Right lung (tissue), 5 donors: ENCODE results near the gene POLR2F. TPM values are rescaled to one million over a fixed set of nuclear protein-coding genes. Genes with fewer than 3 reads are reported as not detected.
"Not testable (repeated sequence)": the region's sequence is repeated elsewhere in the genome, so short reads cannot be mapped to it uniquely, and the experiment has no call there.

Experiments
- DNase-seq, 2 donors: peaks; one replicate each; pipeline ENCODE4 v3.0.0-alpha.2; 2013
- polyA plus RNA-seq, 5 donors: library from polyadenylated mRNA; unstranded; fragments of 120-200 nt; gene quantifications; one replicate each; pipeline versions ENCODE4 v1.2.1 to v1.2.3, GENCODE V29; 2013; ENCODE audit warnings: inconsistent platforms in 1 of 5, low replicate concordance in 1 of 5; ENCODE audit not compliant: insufficient read length in 5 of 5, insufficient read depth in 1 of 5

The POLR2F gene
- polyA plus RNA-seq, 5 donors, result 46.9 to 84.3 (median 53.9) TPM

- DNase-seq, result no peak
Measured at GRCh38 chr22:37951305-37951704, 2.2 kb upstream of the POLR2F start.

- not testable (repeated sequence) for DNase-seq
Measured at GRCh38 chr22:37952629-37953028, 870 bp upstream of the POLR2F start.

DNA sequence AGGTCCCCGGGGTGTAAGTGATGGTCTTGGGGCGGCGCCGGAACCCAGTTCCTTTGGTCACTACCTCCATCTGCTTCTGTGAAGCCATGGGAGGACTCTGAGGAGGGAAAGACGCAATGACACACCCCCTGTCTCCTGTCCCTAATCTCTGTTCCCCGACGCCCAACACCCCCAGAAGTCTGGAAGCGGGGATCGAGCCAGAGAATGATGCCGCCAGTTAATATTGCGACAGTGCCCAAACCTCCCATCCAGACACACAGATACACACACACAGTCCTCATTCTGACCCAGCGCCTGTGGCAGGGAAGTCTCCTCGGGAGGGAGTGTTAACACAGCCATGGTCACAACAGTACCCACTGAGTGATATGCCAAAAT is 450 bp upstream of the POLR2F start:
- no peak for DNase-seq

DNA sequence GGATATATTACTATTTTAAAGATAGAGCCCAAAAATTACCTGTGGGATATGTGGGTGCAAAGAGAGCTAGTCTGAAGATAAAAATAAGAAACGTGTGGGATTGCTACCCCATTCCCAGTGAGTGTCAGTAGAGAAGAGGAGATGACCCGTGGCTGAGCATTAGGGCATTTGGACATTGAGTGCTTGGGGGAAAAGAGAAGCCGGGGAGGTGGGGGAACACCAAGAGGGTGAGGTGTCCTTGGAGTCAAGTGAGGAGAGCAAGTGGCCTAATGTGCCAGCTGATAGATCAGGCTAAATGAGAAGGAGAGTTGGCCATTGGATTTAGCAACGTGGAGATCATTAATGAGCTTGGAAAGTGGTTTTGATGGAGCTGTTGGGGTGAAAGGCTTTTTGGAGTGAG is 1.2 kb downstream of the POLR2F start:
- no peak for DNase-seq

GRCh38 chr22:37955825-37956397 is 2.4 kb downstream of the POLR2F start:
- not testable (repeated sequence) for DNase-seq

DNA sequence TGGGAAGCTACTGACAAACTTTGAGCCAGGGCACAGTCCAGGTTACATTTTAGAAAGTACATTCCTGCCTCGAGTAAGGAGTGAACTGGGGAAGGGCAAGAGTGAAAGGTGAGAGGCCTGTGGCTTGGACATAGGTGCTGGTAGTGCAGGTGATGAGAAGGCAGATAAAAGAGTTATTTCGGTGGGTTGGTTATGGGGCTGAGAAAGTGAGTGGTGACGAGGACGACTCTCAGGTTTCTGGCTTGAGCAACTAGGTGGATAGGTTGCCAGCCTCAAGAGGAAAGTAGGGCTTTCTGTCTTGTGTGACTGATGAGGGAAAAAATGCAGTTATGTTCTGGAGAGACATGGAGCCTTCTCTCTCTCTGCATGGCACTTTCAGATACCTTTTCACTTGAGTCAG is 3.7 kb downstream of the POLR2F start:
- no peak for DNase-seq

DNA sequence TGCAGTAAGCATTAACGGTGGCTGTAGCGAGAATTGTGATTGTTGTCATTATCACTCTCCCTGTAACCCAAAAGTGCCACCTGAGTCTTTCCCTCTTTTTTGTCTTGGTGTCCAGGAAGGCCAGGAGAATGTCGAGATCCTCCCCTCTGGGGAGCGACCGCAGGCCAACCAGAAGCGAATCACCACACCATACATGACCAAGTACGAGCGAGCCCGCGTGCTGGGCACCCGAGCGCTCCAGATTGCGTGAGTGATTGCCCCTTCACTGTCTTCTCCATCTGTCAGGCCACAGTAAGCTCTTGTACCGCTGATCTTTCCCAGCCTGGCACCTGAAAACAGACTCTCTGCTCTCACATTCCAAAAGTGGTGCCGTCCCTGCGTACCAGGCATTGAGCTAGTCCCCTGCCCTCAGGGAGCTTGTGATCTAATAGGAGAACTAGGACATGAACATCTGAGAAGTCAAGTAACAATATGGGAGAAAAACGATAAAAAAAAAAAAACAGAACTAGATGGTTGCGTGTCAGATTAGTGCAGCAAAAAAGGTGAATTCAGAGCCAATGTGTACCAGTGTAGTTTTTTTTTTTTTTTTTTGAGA is 5.8 kb downstream of the POLR2F start:
- no peak for DNase-seq

- DNase-seq, result no peak
Measured at GRCh38 chr22:37961062-37961461, 7.6 kb downstream of the POLR2F start.

- DNase-seq, result no peak
Measured at GRCh38 chr22:37965940-37966664, 12.6 kb downstream of the POLR2F start.

GRCh38 chr22:37967147-37967546 is 13.6 kb downstream of the POLR2F start:
- no peak for DNase-seq

GRCh38 chr22:37967637-37968451 is 14.3 kb downstream of the POLR2F start:
- no peak for DNase-seq

DNA sequence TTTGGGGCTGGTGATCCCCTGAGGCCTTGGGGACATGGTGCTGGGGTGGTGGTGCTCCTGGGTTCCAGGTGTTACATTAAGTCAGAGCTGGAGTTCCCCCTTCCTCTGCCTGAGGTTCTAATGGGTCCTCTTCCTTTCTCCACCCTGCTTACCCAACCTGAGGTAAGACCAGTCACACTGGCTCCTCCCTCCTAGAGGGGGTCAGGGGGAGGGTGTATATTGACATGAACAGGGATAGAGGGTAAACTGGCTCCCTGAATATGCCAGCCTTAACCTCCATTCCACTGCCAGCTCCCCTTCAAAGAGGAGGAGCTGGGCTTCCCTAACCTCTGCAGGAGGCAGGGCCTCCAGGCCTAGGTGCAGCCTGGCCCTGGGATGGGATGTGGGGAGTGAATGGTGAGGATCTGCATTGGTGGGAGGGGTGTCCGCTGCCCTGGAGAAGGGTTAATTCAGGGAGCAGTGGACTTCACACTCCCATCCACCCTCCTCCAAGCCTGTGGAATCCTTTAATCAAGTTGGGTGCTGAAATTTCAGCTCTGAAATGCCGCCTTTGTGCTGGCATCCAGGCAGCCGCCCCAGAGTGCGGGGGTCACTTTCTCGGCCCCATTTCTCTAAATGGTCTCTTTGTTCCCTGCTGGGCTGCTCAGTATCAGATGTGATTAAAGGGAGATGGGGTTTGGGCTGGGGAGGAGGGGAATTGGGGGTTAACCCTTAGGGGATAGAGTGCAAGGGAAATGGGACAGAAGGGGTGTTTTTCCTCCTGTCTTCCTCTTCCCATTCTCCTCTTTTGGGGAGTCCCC is 15.2 kb downstream of the POLR2F start:
- no peak for DNase-seq

GRCh38 chr22:37970864-37971263 is 17.4 kb downstream of the POLR2F start:
- no peak for DNase-seq

DNA sequence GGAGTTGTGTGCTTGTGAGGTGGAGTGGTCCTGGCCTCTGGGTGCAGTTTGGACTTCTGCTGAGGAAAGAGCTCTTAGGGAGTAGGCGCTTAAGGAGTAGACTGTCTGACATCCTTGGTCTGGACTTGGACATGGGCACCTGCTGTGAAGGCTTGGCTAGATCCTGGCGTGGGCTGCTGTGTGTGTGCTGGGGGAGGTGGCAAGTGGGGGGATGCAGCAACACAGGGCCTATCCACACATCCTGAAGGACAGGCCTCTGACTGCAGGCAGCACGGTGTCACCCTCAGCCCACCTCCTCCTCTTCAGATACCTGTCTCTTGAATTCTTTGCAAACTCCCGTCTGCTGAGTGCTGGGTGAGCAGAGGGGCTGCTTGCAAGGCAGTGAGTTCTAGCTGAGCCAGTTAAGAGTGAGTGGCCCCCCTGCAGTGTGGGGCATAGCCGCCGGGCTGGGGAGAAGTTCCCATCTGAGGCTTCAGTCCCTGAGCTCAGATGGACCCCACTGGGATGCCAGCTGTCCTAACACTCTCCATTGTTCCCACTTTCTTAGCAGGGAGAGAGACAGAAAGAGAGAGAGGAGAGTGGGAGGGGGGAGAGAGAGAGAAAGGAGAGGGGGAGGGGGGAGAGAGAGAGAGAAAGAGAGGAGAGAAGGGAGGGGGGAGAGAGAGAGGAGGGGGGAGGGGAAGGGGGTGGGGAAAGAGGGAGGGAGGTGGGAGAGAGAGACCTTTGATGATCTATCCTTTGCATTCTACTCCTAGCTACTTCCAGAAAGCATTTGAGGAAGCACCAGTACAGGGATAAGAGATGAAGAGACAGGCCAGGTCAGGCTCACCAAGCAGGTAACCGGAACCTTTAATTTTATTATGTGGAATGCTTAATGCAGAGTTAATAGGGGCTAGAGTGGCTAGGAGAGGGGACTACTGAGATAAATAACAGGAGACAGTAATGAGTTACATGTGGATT is 18.3 kb downstream of the POLR2F start:
- no peak for DNase-seq

DNA sequence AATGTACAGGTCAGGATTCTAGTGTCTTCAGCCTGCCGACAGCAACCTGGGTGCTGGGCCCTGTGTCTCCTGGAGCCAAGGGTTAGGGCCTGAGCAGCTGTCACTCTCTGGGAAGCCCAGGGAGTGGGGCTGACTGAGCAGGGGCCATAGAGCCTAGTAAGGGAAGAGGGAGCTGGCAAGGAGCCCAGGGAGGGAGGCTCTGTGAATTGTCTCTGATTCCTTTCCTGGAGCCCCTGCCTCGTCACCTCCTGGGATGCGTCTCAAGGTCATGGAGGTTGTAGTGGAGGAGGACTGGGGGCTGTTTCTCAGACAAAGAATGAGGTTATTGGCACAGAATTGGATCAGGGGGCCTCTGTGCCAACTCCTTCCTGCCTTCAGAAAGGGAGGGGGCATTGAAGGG is 19.0 kb downstream of the POLR2F start:
- no peak for DNase-seq

- no peak for DNase-seq
Measured at GRCh38 chr22:37973271-37974170, 20.0 kb downstream of the POLR2F start.

- DNase-seq, result no peak
Measured at GRCh38 chr22:37975153-37975552, 21.7 kb downstream of the POLR2F start.

DNA sequence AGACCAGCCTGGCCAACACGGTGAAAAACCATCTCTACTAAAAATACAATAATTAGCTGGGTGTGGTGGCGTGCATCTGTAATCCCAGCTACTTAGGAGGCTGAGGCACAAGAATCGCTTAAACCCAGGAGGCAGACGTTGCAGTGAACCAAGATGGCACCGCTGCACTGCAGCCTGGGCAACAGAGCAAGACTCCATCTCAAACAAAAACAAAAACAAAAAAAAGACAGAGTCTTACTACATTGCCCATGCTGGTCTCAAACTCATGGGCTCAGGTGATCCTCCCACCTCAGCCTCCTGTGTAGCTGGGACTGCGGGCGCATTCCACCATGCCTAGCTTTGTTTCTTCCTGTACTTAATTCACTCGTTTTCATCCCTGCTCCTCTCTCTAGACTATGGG is 22.5 kb downstream of the POLR2F start:
- not testable (repeated sequence) for DNase-seq

- DNase-seq, result no peak
Measured at GRCh38 chr22:37976547-37976946, 23.0 kb downstream of the POLR2F start.
